ENCODE measurements around the gene SPDEF.
A peak's percentile ranks its signal among the peaks of the same experiment; 100 is the strongest.

The SPDEF gene

GRCh38 chr6:34564181-34564580 lies 8.1 kb upstream of the SPDEF start:
- no peak for DNase-seq (ENCODE audit: low read depth)
- no peak overlapping the region for H3K4me3 ChIP-seq (ENCODE audit: low read depth, low read length)
- TF ChIP-seq CTCF (conservative IDR thresholded peaks at IDR 0.05; ENCODE audit: low read depth, low read length): no peak

DNA sequence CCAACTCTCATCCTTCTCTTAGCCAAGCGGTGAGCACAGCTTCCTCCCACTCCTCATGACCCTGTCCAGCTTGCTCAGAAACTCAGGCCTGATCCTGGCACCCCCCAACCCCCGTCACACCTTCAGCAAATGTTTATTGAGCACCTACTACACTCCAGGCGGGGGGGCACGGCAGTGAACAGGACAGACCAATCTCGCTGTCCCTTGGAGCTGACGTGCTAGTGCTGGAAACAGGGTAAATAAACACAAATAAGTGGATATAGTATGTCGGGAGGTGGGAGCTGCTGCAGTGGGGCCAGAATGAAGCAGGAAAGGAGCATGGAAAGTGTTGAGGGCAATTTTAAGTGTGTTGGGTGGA lies 7.4 kb upstream of the SPDEF start:
- TF ChIP-seq CTCF (conservative IDR thresholded peaks at IDR 0.05; ENCODE audit: low read depth, low read length): no peak
- no peak overlapping the region for H3K4me3 ChIP-seq (ENCODE audit: low read depth, low read length)
- DNase-seq (ENCODE audit: low read depth): no peak

DNA sequence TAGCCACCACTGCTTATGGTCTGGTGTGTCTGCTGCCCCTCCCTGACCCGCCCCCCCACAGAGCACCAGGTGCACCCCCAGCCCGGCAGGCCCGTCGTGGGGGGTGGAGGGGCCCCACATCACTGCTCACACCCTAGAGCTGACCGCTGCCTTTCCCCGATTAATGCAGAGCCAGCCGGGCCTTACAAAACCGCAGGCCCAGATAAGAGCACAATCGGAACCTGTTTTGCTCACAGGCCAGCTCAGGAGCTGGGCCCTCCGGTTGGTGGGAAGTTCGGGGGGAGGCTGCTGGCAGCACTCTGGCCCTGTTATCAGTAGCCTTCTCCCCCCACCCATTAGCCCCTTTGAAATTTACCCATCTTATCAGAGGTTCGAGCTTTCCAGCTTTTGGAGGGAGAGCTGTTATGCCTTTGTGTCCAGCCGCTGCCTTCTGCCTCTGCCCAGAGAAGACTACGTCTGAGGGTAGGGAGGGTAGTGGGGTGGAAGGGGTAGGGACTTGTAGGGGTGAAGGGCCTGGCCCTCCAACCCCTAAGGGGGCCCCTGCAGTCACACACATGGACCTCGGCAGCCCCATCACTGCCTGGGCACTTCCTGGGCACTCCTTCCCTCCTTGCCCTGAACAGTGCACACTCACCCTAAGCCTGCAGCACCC lies 6.9 kb upstream of the SPDEF start:
- TF ChIP-seq CTCF (conservative IDR thresholded peaks at IDR 0.05; ENCODE audit: low read depth, low read length): no peak
- H3K4me3 ChIP-seq (ENCODE audit: low read depth, low read length): no peak overlapping the region
- no peak for DNase-seq (ENCODE audit: low read depth)

GRCh38 chr6:34562350-34562749 lies 6.2 kb upstream of the SPDEF start:
- TF ChIP-seq CTCF (conservative IDR thresholded peaks at IDR 0.05; ENCODE audit: low read depth, low read length): no peak
- DNase-seq (ENCODE audit: low read depth): no peak
- H3K4me3 ChIP-seq (ENCODE audit: low read depth, low read length): no peak overlapping the region

- TF ChIP-seq CTCF (conservative IDR thresholded peaks at IDR 0.05; ENCODE audit: low read depth, low read length): no peak
- no peak overlapping the region for H3K4me3 ChIP-seq (ENCODE audit: low read depth, low read length)
- DNase-seq (ENCODE audit: low read depth): no peak
These were observed 5.0 kb upstream of the SPDEF start for GRCh38 chr6:34561227-34561530.

- no peak overlapping the region for H3K4me3 ChIP-seq (ENCODE audit: low read depth, low read length)
- no peak for TF ChIP-seq CTCF (conservative IDR thresholded peaks at IDR 0.05; ENCODE audit: low read depth, low read length)
- peak; percentile 31 for DNase-seq (ENCODE audit: low read depth)
These were observed 4.5 kb upstream of the SPDEF start for GRCh38 chr6:34560366-34561226.

Data from choroid plexus epithelial cell (primary cell).